B cell (primary cell): ENCODE data around the gene MED27. TPM values are rescaled to one million over a fixed set of nuclear protein-coding genes. Genes with fewer than 3 reads are reported as not detected.

Experiments used
- ATAC-seq: fragments of 200-7000 bp; cut with Tn5 transposase; one replicate; pipeline ENCODE4 v1.10.0; 2021; ENCODE audit warnings: low read depth, mild to moderate bottlenecking, moderate number of reproducible peaks, moderate library complexity
- CTCF ChIA-PET: fragments of 350-600 bp; sonication (Branson Sonifier 250); formaldehyde crosslinking; loops from one replicate; lab custom pipeline; 2021; ENCODE audit warnings: antibody characterized with exemption, inconsistent platforms; lab: Charles Lee
- POLR2A ChIA-PET: fragments of 350-600 bp; sonication (Branson Sonifier 250); formaldehyde crosslinking; loops from one replicate; lab custom pipeline; 2021; ENCODE audit warnings: antibody characterized with exemption; lab: Charles Lee
- DNase-seq: peaks from one replicate; pipeline ENCODE4 v3.0.0; 2013
- H2AFZ ChIP-seq: 2 replicates; pipeline ENCODE4 v1.6.1; 2012; ENCODE audit warnings: mild to moderate bottlenecking, low read depth, low read length; ENCODE audit not compliant: insufficient read depth, poor library complexity, severe bottlenecking
- H3K27ac ChIP-seq, 2 donors: 1 replicate in 1 of 2; 2 replicates in 1 of 2; pipeline ENCODE4 v1.5.1; 2012 to 2013; ENCODE audit warnings: low read length in 2 of 2, mild to moderate bottlenecking in 2 of 2, moderate library complexity in 1 of 2
- H3K27me3 ChIP-seq, 4 experiments: fragments of 200-600 bp in 1 of 4; sonication (generic) in 1 of 4; replicated peaks in 1 of 4; 1 replicate in 2 of 4; 2 replicates in 2 of 4; pipeline versions ENCODE4 v1.6.1 to v1.7.0; 2013 to 2016; ENCODE audit warnings: low read length in 3 of 4, mild to moderate bottlenecking in 2 of 4, mixed read lengths in 1 of 4, moderate library complexity in 1 of 4; ENCODE audit not compliant: insufficient read depth in 4 of 4, control insufficient read depth in 3 of 4; ENCODE audit errors: control extremely low read depth in 1 of 4
- H3K36me3 ChIP-seq, 2 experiments: replicated peaks in 1 of 2; 1 replicate in 1 of 2; 2 replicates in 1 of 2; pipeline versions ENCODE4 v1.6.1 to v1.7.1; 2013; ENCODE audit warnings: low read length in 1 of 2; ENCODE audit not compliant: insufficient read depth in 2 of 2, control insufficient read depth in 1 of 2; ENCODE audit errors: control extremely low read depth in 1 of 2, extremely low read depth in 1 of 2
- H3K4me1 ChIP-seq, 2 donors: fragments of 200-600 bp in 1 of 2; sonication (generic) in 1 of 2; 1 replicate in 1 of 2; 2 replicates in 1 of 2; pipeline versions ENCODE4 v1.5.1 to v1.6.1; 2013 to 2017; ENCODE audit warnings: low read length in 2 of 2; ENCODE audit not compliant: control insufficient read depth in 2 of 2, insufficient read depth in 2 of 2
- H3K4me2 ChIP-seq: replicated peaks from 2 replicates; pipeline ENCODE3; 2012; ENCODE audit warnings: mild to moderate bottlenecking, low read depth, low read length; ENCODE audit not compliant: poor library complexity, severe bottlenecking
- H3K4me3 ChIP-seq, 5 experiments: fragments of 200-600 bp in 1 of 5; sonication (generic) in 1 of 5; 1 replicate in 3 of 5; 2 replicates in 2 of 5; pipeline versions ENCODE4 v1.5.1 to v1.7.0; 2011 to 2016; ENCODE audit warnings: low read length in 4 of 5, mild to moderate bottlenecking in 4 of 5, low read depth in 2 of 5, control low read depth in 1 of 5, moderate library complexity in 1 of 5; ENCODE audit not compliant: insufficient read depth in 1 of 5; ENCODE audit errors: control extremely low read depth in 1 of 5, extremely low read depth in 1 of 5
- H3K79me2 ChIP-seq: fragments of 200-600 bp; sonication (generic); one replicate; pipeline ENCODE4 v1.6.0; 2016; ENCODE audit warnings: low read length; ENCODE audit not compliant: control insufficient read depth, insufficient read depth
- H3K9ac ChIP-seq: fragments of 200-600 bp; sonication (generic); 2 replicates; pipeline ENCODE4 v1.6.1; 2017; ENCODE audit warnings: mild to moderate bottlenecking, low read length, moderate library complexity
- H3K9me3 ChIP-seq, 3 donors: one replicate each; pipeline versions ENCODE4 v1.6.1 to v1.7.1; 2013; ENCODE audit warnings: low read length in 2 of 3; ENCODE audit not compliant: control insufficient read depth in 2 of 3, insufficient read depth in 1 of 3; ENCODE audit errors: control extremely low read depth in 1 of 3
- H4K20me1 ChIP-seq: 2 replicates; pipeline ENCODE4 v1.6.0; 2012; ENCODE audit warnings: mild to moderate bottlenecking, low read length; ENCODE audit not compliant: insufficient read depth, control insufficient read depth, poor library complexity, severe bottlenecking
- H3K27ac Mint-ChIP-seq: one replicate; pipeline ENCODE4 v1.8.0; 2021; ENCODE audit warnings: mixed read lengths
- H3K27me3 Mint-ChIP-seq: one replicate; pipeline ENCODE4 v1.8.0; 2021; ENCODE audit warnings: mixed read lengths
- H3K4me1 Mint-ChIP-seq: one replicate; pipeline ENCODE4 v1.8.0; 2021; ENCODE audit warnings: mixed read lengths
- H3K4me3 Mint-ChIP-seq: one replicate; pipeline ENCODE4 v1.8.0; 2021; ENCODE audit warnings: mixed read lengths
- H3K9me3 Mint-ChIP-seq: one replicate; pipeline ENCODE4 v1.8.0; 2022; ENCODE audit warnings: mixed read lengths; ENCODE audit not compliant: insufficient read depth
- CTCF ChIP-seq: fragments of 200-600 bp; IDR thresholded peaks from one replicate; pipeline ENCODE4 v1.8.0; 2022; ENCODE audit warnings: antibody characterized with exemption, mild to moderate bottlenecking
- EZH2 ChIP-seq: IDR thresholded peaks from 2 replicates; pipeline ENCODE4 v1.6.1; 2012; ENCODE audit warnings: borderline replicate concordance, low read depth, mild to moderate bottlenecking, moderate library complexity, low read length; ENCODE audit not compliant: insufficient read depth, poor library complexity, severe bottlenecking
- WGBS: methylation state at CpG from one replicate; pipeline ENCODE4 v1.1.5; 2013; ENCODE audit warnings: missing lambda C conversion rate; ENCODE audit not compliant: insufficient coverage; 5-methylcytosine and 5-hydroxymethylcytosine counted together
- intact Hi-C: fragments of 100-400 bp; cut with micrococcal nuclease; formaldehyde crosslinking; loops from one replicate; pipeline ENCODE4 v1.10.0; 2022
- polyA plus RNA-seq: library from polyadenylated mRNA; depleted of rRNA; stranded (reverse); fragments of >200 nt; gene quantifications from 2 replicates; pipeline ENCODE4 v1.2.3, GENCODE V29; 2012
- total RNA-seq, 2 donors: library from RNA; stranded (reverse); fragments of 120-200 nt in 1 of 2; gene quantifications; 1 replicate in 1 of 2; 2 replicates in 1 of 2; pipeline versions ENCODE4 v1.2.3 to v1.2.4, GENCODE V29; 2013 to 2022

Gene MED27
- total and polyA plus RNA-seq, 2 donors (not counting 1 experiment from before 2014, with no cell fraction given), result 17.4 to 17.7 TPM

- TF ChIP-seq CTCF (no peak), EZH2 (no peak)
- Histone ChIP-seq H3K9me3 (no peaks in the 10 kb centered on the region), H3K9ac (no peak overlapping the region), H3K27ac (no peak overlapping the region), H3K4me3 (no peak overlapping the region), H4K20me1 (no peaks in the 10 kb centered on the region), H2AFZ (no peak overlapping the region), H3K36me3 (peaks cover 0 to 4% of the 10 kb centered on the region in 2 experiments), H3K4me1 (no peaks in the 10 kb centered on the region), H3K4me2 (no peak overlapping the region), H3K27me3 (no peaks in the 10 kb centered on the region), H3K79me2 (no peaks in the 10 kb centered on the region)
- Mint-ChIP-seq H3K4me1 (no peaks in the 10 kb centered on the region), H3K9me3 (no peaks in the 10 kb centered on the region), H3K4me3 (no peak overlapping the region), H3K27me3 (no peaks in the 10 kb centered on the region), H3K27ac (no peak overlapping the region)
- ATAC-seq (no peak), DNase-seq (no peak)
- ChIA-PET POLR2A (no interaction called here), CTCF (no interaction called here)
- WGBS, result over 99% methylated on average over 11 of the region's 15 CpGs
- intact Hi-C loops, result no loop called here
These were observed 207.7 kb downstream of the MED27 start for GRCh38 chr9:131872006-131872405.

DNA sequence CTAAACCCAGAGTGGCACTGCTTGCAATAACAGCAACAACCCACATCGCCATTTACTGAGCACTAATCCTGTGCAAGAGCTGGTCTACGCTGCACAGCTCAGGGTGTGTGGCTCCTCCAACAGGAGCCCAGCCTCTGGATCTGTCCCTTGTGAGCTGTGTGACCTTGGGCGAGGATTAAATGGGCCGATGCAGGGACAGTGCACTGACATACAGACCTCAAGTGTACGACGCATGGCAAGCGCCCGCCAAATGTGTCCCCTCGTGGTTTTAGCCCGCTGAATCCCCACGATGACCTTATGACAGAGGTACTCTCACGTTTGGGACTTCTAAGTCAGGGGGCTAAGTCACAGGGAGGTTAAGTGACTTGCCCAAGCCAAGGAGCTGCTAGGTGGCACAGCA lies 209.5 kb downstream of the MED27 start:
- H3K4me1 ChIP-seq, result no peaks in the 10 kb centered on the region
- H3K79me2 ChIP-seq, result no peaks in the 10 kb centered on the region
- H3K27me3 ChIP-seq, result no peaks in the 10 kb centered on the region
- Mint-ChIP-seq H3K9me3 (no peaks in the 10 kb centered on the region), H3K4me1 (no peaks in the 10 kb centered on the region), H3K4me3 (no peak overlapping the region), H3K27me3 (no peaks in the 10 kb centered on the region), H3K27ac (no peak overlapping the region)
- H2AFZ ChIP-seq, result no peak overlapping the region
- H3K36me3 ChIP-seq, result peaks cover 0 to 2% of the 10 kb centered on the region in 2 experiments
- no peaks in the 10 kb centered on the region for H4K20me1 ChIP-seq
- POLR2A ChIA-PET, result no interaction called here
- intact Hi-C loops, result no loop called here
- CTCF ChIA-PET, result no interaction called here
- 96% methylated on average over 12 of the region's 12 CpGs for WGBS
- H3K9me3 ChIP-seq, result no peaks in the 10 kb centered on the region
- no peak overlapping the region for H3K27ac ChIP-seq
- H3K9ac ChIP-seq, result no peak overlapping the region
- no peak for TF ChIP-seq CTCF
- TF ChIP-seq EZH2, result no peak
- H3K4me3 ChIP-seq, result no peak overlapping the region
- no peak for ATAC-seq
- no peak overlapping the region for H3K4me2 ChIP-seq
- no peak for DNase-seq
